Measurements from ENCODE around the gene SOCS4.
"Not testable (repeated sequence)": the region's sequence is repeated elsewhere in the genome, so short reads cannot be mapped to it uniquely, and the experiment has no call there.

The SOCS4 gene

GRCh38 chr14:55025948-55026347, 1.1 kb upstream of the SOCS4 start:
- TF ChIP-seq FOXP2 (optimal IDR thresholded peaks at IDR 0.05; ENCODE audit: control extremely low read depth, extremely low read length, insufficient read depth) (no peak), EZH2 (IDR thresholded peaks at IDR 0.05) (no peak), POLR2AphosphoS5 (IDR thresholded peaks at IDR 0.05; ENCODE audit: borderline replicate concordance, low read depth, low read length) (no peak)
- peak overlapping the region; percentile 88 for H3K4me3 ChIP-seq
- no peak for DNase-seq (ENCODE audit: low read depth, low spot score)
- no peaks in the 10 kb centered on the region for H3K9me3 ChIP-seq (ENCODE audit: low read depth, low read length)
- H3K36me3 ChIP-seq (ENCODE audit: insufficient read depth, low read length): peaks cover 29% of the 10 kb centered on the region
- peak overlapping the region; percentile 97 for H3K9ac ChIP-seq (ENCODE audit: insufficient read length)
- no peak overlapping the region for H3K27ac ChIP-seq

- peaks cover 24% of the 10 kb centered on the region for H3K36me3 ChIP-seq (ENCODE audit: insufficient read depth, low read length)
- H3K9ac ChIP-seq (ENCODE audit: insufficient read length): peak overlapping the region; percentile 97
- DNase-seq (ENCODE audit: low read depth, low spot score): no peak
- peak overlapping the region; percentile 78 for H3K27ac ChIP-seq
- TF ChIP-seq POLR2AphosphoS5 (IDR thresholded peaks at IDR 0.05; ENCODE audit: borderline replicate concordance, low read depth, low read length): no peak
- TF ChIP-seq FOXP2 (optimal IDR thresholded peaks at IDR 0.05; ENCODE audit: control extremely low read depth, extremely low read length, insufficient read depth): no peak
- no peak for TF ChIP-seq EZH2 (IDR thresholded peaks at IDR 0.05)
- peak overlapping the region; percentile 88 for H3K4me3 ChIP-seq
- no peaks in the 10 kb centered on the region for H3K9me3 ChIP-seq (ENCODE audit: low read depth, low read length)
Measured at GRCh38 chr14:55026441-55026792, 619 bp upstream of the SOCS4 start.

GRCh38 chr14:55028066-55028465, 1.0 kb downstream of the SOCS4 start:
- Histone ChIP-seq H3K27ac (no peak overlapping the region), H3K9ac (ENCODE audit: insufficient read length) (peak overlapping the region; percentile 97), H3K36me3 (ENCODE audit: insufficient read depth, low read length) (peaks cover 13% of the 10 kb centered on the region), H3K4me3 (peak overlapping the region; percentile 88), H3K9me3 (ENCODE audit: low read depth, low read length) (no peaks in the 10 kb centered on the region)
- DNase-seq (ENCODE audit: low read depth, low spot score): no peak
- TF ChIP-seq POLR2AphosphoS5 (IDR thresholded peaks at IDR 0.05; ENCODE audit: borderline replicate concordance, low read depth, low read length) (no peak), EZH2 (IDR thresholded peaks at IDR 0.05) (no peak), FOXP2 (optimal IDR thresholded peaks at IDR 0.05; ENCODE audit: control extremely low read depth, extremely low read length, insufficient read depth) (no peak)

GRCh38 chr14:55028476-55028875, 1.4 kb downstream of the SOCS4 start:
- peak overlapping the region; percentile 97 for H3K9ac ChIP-seq (ENCODE audit: insufficient read length)
- no peak overlapping the region for H3K27ac ChIP-seq
- TF ChIP-seq POLR2AphosphoS5 (IDR thresholded peaks at IDR 0.05; ENCODE audit: borderline replicate concordance, low read depth, low read length) (no peak), FOXP2 (optimal IDR thresholded peaks at IDR 0.05; ENCODE audit: control extremely low read depth, extremely low read length, insufficient read depth) (no peak), EZH2 (IDR thresholded peaks at IDR 0.05) (no peak)
- H3K4me3 ChIP-seq: peak overlapping the region; percentile 88
- DNase-seq (ENCODE audit: low read depth, low spot score): no peak
- H3K9me3 ChIP-seq (ENCODE audit: low read depth, low read length): no peaks in the 10 kb centered on the region
- peaks cover 9% of the 10 kb centered on the region for H3K36me3 ChIP-seq (ENCODE audit: insufficient read depth, low read length)

- TF ChIP-seq FOXP2 (optimal IDR thresholded peaks at IDR 0.05; ENCODE audit: control extremely low read depth, extremely low read length, insufficient read depth): no peak
- no peak for TF ChIP-seq EZH2 (IDR thresholded peaks at IDR 0.05)
- TF ChIP-seq POLR2AphosphoS5 (IDR thresholded peaks at IDR 0.05; ENCODE audit: borderline replicate concordance, low read depth, low read length): no peak
- H3K36me3 ChIP-seq (ENCODE audit: insufficient read depth, low read length): peaks cover 14% of the 10 kb centered on the region
- peak overlapping the region; percentile 22 for H3K4me3 ChIP-seq
- no peak for DNase-seq (ENCODE audit: low read depth, low spot score)
- no peaks in the 10 kb centered on the region for H3K9me3 ChIP-seq (ENCODE audit: low read depth, low read length)
- H3K9ac ChIP-seq (ENCODE audit: insufficient read length): peak overlapping the region; percentile 55
- H3K27ac ChIP-seq: peak overlapping the region; percentile 64
Measured at GRCh38 chr14:55031190-55031589, 4.2 kb downstream of the SOCS4 start.

GRCh38 chr14:55037995-55038394, 11.0 kb downstream of the SOCS4 start:
- not testable (repeated sequence) for H3K9ac ChIP-seq (ENCODE audit: insufficient read length); H3K27ac ChIP-seq; DNase-seq (ENCODE audit: low read depth, low spot score); H3K9me3 ChIP-seq (ENCODE audit: low read depth, low read length); H3K4me3 ChIP-seq
- peaks cover 31% of the 10 kb centered on the region for H3K36me3 ChIP-seq (ENCODE audit: insufficient read depth, low read length)

GRCh38 chr14:55038708-55039107, 11.7 kb downstream of the SOCS4 start:
- no peak overlapping the region for H3K4me3 ChIP-seq
- peaks cover 38% of the 10 kb centered on the region for H3K36me3 ChIP-seq (ENCODE audit: insufficient read depth, low read length)
- no peak for TF ChIP-seq EZH2 (IDR thresholded peaks at IDR 0.05)
- no peak for TF ChIP-seq FOXP2 (optimal IDR thresholded peaks at IDR 0.05; ENCODE audit: control extremely low read depth, extremely low read length, insufficient read depth)
- no peak for TF ChIP-seq POLR2AphosphoS5 (IDR thresholded peaks at IDR 0.05; ENCODE audit: borderline replicate concordance, low read depth, low read length)
- H3K27ac ChIP-seq: no peak overlapping the region
- no peak for DNase-seq (ENCODE audit: low read depth, low spot score)
- H3K9me3 ChIP-seq (ENCODE audit: low read depth, low read length): no peaks in the 10 kb centered on the region
- H3K9ac ChIP-seq (ENCODE audit: insufficient read length): no peak overlapping the region

GRCh38 chr14:55043528-55043927, 16.5 kb downstream of the SOCS4 start:
- Histone ChIP-seq H3K9ac (ENCODE audit: insufficient read length) (no peak overlapping the region), H3K4me3 (no peak overlapping the region), H3K9me3 (ENCODE audit: low read depth, low read length) (no peaks in the 10 kb centered on the region), H3K36me3 (ENCODE audit: insufficient read depth, low read length) (peaks cover 16% of the 10 kb centered on the region), H3K27ac (no peak overlapping the region)
- TF ChIP-seq EZH2 (IDR thresholded peaks at IDR 0.05): no peak
- no peak for TF ChIP-seq FOXP2 (optimal IDR thresholded peaks at IDR 0.05; ENCODE audit: control extremely low read depth, extremely low read length, insufficient read depth)
- TF ChIP-seq POLR2AphosphoS5 (IDR thresholded peaks at IDR 0.05; ENCODE audit: borderline replicate concordance, low read depth, low read length): no peak
- DNase-seq (ENCODE audit: low read depth, low spot score): no peak

GRCh38 chr14:55045087-55045486, 18.1 kb downstream of the SOCS4 start:
- H3K4me3 ChIP-seq: no peak overlapping the region
- peaks cover 16% of the 10 kb centered on the region for H3K36me3 ChIP-seq (ENCODE audit: insufficient read depth, low read length)
- no peak overlapping the region for H3K9ac ChIP-seq (ENCODE audit: insufficient read length)
- no peak overlapping the region for H3K27ac ChIP-seq
- H3K9me3 ChIP-seq (ENCODE audit: low read depth, low read length): no peaks in the 10 kb centered on the region
- no peak for DNase-seq (ENCODE audit: low read depth, low spot score)
- TF ChIP-seq FOXP2 (optimal IDR thresholded peaks at IDR 0.05; ENCODE audit: control extremely low read depth, extremely low read length, insufficient read depth) (no peak), POLR2AphosphoS5 (IDR thresholded peaks at IDR 0.05; ENCODE audit: borderline replicate concordance, low read depth, low read length) (no peak), EZH2 (IDR thresholded peaks at IDR 0.05) (no peak)

All from SK-N-MC (cell line).